ENCODE data around the gene ST3GAL2. TPM values are rescaled to one million over a fixed set of nuclear protein-coding genes. Genes with fewer than 3 reads are reported as not detected.
"Not testable (repeated sequence)": the region's sequence is repeated elsewhere in the genome, so short reads cannot be mapped to it uniquely, and the experiment has no call there.

The ST3GAL2 gene
- total RNA-seq, 2 donors from 2014 or later = 63.0 to 66.0 TPM

GRCh38 chr16:70421473-70422311, 17.2 kb downstream of the ST3GAL2 start:
- H3K4me3 Mint-ChIP-seq = no peak overlapping the region
- peaks cover 18 to 20% of the 10 kb centered on the region in 2 donors for H3K4me1 Mint-ChIP-seq (ENCODE audit: low read depth in 2 of 2)
- DNase-seq (ENCODE audit: low spot score) = no peak
- no peaks in the 10 kb centered on the region for H3K9me3 Mint-ChIP-seq
- ATAC-seq = no peak
- H3K27me3 Mint-ChIP-seq = no peaks in the 10 kb centered on the region
- H3K36me3 Mint-ChIP-seq = no peaks in the 10 kb centered on the region
- H3K27ac Mint-ChIP-seq = peak overlapping the region; percentile 49 to 57

- no peak for ATAC-seq
- Mint-ChIP-seq H3K36me3 (no peaks in the 10 kb centered on the region), H3K27ac (no peak overlapping the region), H3K27me3 (no peaks in the 10 kb centered on the region), H3K4me3 (no peak overlapping the region), H3K9me3 (no peaks in the 10 kb centered on the region), H3K4me1 (ENCODE audit: low read depth in 2 of 2) (peaks cover 18 to 22% of the 10 kb centered on the region in 2 donors)
- DNase-seq (ENCODE audit: low spot score) = no peak
Measured at GRCh38 chr16:70421014-70421413, 17.9 kb downstream of the ST3GAL2 start.

- Mint-ChIP-seq H3K27ac (peak overlapping the region; percentile 16 to 43), H3K27me3 (no peaks in the 10 kb centered on the region), H3K4me1 (ENCODE audit: low read depth in 2 of 2) (peaks cover 18 to 23% of the 10 kb centered on the region in 2 donors), H3K36me3 (no peaks in the 10 kb centered on the region), H3K4me3 (no peak overlapping the region), H3K9me3 (no peaks in the 10 kb centered on the region)
- ATAC-seq (no peak), DNase-seq (ENCODE audit: low spot score) (no peak)
Measured at GRCh38 chr16:70419384-70420327, 19.2 kb downstream of the ST3GAL2 start.

- no peaks in the 10 kb centered on the region for H3K9me3 Mint-ChIP-seq
- peaks cover 18 to 25% of the 10 kb centered on the region in 2 donors for H3K4me1 Mint-ChIP-seq (ENCODE audit: low read depth in 2 of 2)
- no peak overlapping the region for H3K27ac Mint-ChIP-seq
- DNase-seq (ENCODE audit: low spot score) = no peak
- H3K4me3 Mint-ChIP-seq = no peak overlapping the region
- H3K36me3 Mint-ChIP-seq = no peaks in the 10 kb centered on the region
- no peaks in the 10 kb centered on the region for H3K27me3 Mint-ChIP-seq
- ATAC-seq = no peak
Measured at GRCh38 chr16:70418993-70419318, 19.9 kb downstream of the ST3GAL2 start.

- Mint-ChIP-seq H3K27me3 (no peaks in the 10 kb centered on the region), H3K36me3 (no peaks in the 10 kb centered on the region), H3K4me3 (no peak overlapping the region), H3K27ac (no peak overlapping the region), H3K9me3 (no peaks in the 10 kb centered on the region), H3K4me1 (ENCODE audit: low read depth in 2 of 2) (peaks cover 18 to 25% of the 10 kb centered on the region in 2 donors)
- no peak for ATAC-seq
- no peak for DNase-seq (ENCODE audit: low spot score)
Measured at GRCh38 chr16:70418274-70418992, 20.5 kb downstream of the ST3GAL2 start.

GRCh38 chr16:70417661-70418060, 21.2 kb downstream of the ST3GAL2 start:
- Mint-ChIP-seq H3K9me3 (no peaks in the 10 kb centered on the region), H3K27me3 (no peaks in the 10 kb centered on the region), H3K4me1 (ENCODE audit: low read depth in 2 of 2) (peaks cover 15 to 22% of the 10 kb centered on the region in 2 donors), H3K27ac (no peak overlapping the region), H3K36me3 (no peaks in the 10 kb centered on the region), H3K4me3 (no peak overlapping the region)
- ATAC-seq (no peak), DNase-seq (ENCODE audit: low spot score) (no peak)

GRCh38 chr16:70416748-70417616, 21.9 kb downstream of the ST3GAL2 start:
- Mint-ChIP-seq H3K4me3 (no peak overlapping the region), H3K36me3 (no peaks in the 10 kb centered on the region), H3K9me3 (no peaks in the 10 kb centered on the region), H3K27me3 (no peaks in the 10 kb centered on the region), H3K27ac (no peak overlapping the region), H3K4me1 (ENCODE audit: low read depth in 2 of 2) (peaks cover 11 to 18% of the 10 kb centered on the region in 2 donors)
- ATAC-seq (no peak), DNase-seq (ENCODE audit: low spot score) (no peak)

- H3K4me1 Mint-ChIP-seq (ENCODE audit: low read depth in 2 of 2) = peaks cover 0 to 14% of the 10 kb centered on the region in 2 donors
Measured at GRCh38 chr16:70413572-70413971, 25.3 kb downstream of the ST3GAL2 start.

GRCh38 chr16:70412385-70412784, 26.5 kb downstream of the ST3GAL2 start:
- no peak for DNase-seq (ENCODE audit: low spot score)

More at GRCh38 chr16:70413572-70413971, 25.3 kb downstream of the ST3GAL2 start:
- not testable (repeated sequence) for H3K36me3 Mint-ChIP-seq; H3K27ac Mint-ChIP-seq; DNase-seq (ENCODE audit: low spot score); H3K27me3 Mint-ChIP-seq; H3K4me3 Mint-ChIP-seq; ATAC-seq; H3K9me3 Mint-ChIP-seq

GRCh38 chr16:70410734-70411133, 28.2 kb downstream of the ST3GAL2 start:
- Mint-ChIP-seq H3K27me3 (no peaks in the 10 kb centered on the region), H3K27ac (no peak overlapping the region), H3K9me3 (no peaks in the 10 kb centered on the region), H3K4me3 (no peak overlapping the region), H3K36me3 (no peaks in the 10 kb centered on the region), H3K4me1 (ENCODE audit: low read depth in 2 of 2) (peaks cover 0 to 18% of the 10 kb centered on the region in 2 donors)
- ATAC-seq (no peak), DNase-seq (ENCODE audit: low spot score) (no peak)

More at GRCh38 chr16:70412385-70412784, 26.5 kb downstream of the ST3GAL2 start:
- H3K27me3 Mint-ChIP-seq = no peaks in the 10 kb centered on the region
- ATAC-seq = no peak
- H3K27ac Mint-ChIP-seq = peak overlapping the region in 1 of 2 donors; percentile 41
- no peaks in the 10 kb centered on the region for H3K9me3 Mint-ChIP-seq
- H3K4me3 Mint-ChIP-seq = no peak overlapping the region
- H3K36me3 Mint-ChIP-seq = no peaks in the 10 kb centered on the region
- peaks cover 0 to 16% of the 10 kb centered on the region in 2 donors for H3K4me1 Mint-ChIP-seq (ENCODE audit: low read depth in 2 of 2)

- ATAC-seq = no peak
- H3K27ac Mint-ChIP-seq = no peak overlapping the region
- H3K36me3 Mint-ChIP-seq = no peaks in the 10 kb centered on the region
- H3K4me1 Mint-ChIP-seq (ENCODE audit: low read depth in 2 of 2) = peaks cover 24 to 43% of the 10 kb centered on the region in 2 donors
- H3K4me3 Mint-ChIP-seq = no peak overlapping the region
- H3K27me3 Mint-ChIP-seq = no peaks in the 10 kb centered on the region
- no peaks in the 10 kb centered on the region for H3K9me3 Mint-ChIP-seq
- no peak for DNase-seq (ENCODE audit: low spot score)
Measured at GRCh38 chr16:70407811-70408274, 31.1 kb downstream of the ST3GAL2 start.

GRCh38 chr16:70406104-70406503, 32.8 kb downstream of the ST3GAL2 start:
- Mint-ChIP-seq H3K27ac (peak overlapping the region in 1 of 2 donors; percentile 90), H3K4me1 (ENCODE audit: low read depth in 2 of 2) (peaks cover 31 to 50% of the 10 kb centered on the region in 2 donors)
- not testable (repeated sequence) for DNase-seq (ENCODE audit: low spot score); ATAC-seq; H3K36me3 Mint-ChIP-seq; H3K27me3 Mint-ChIP-seq; H3K4me3 Mint-ChIP-seq; H3K9me3 Mint-ChIP-seq
